HEK293 (cell line): ENCODE data around the gene OPHN1.

Source experiments
- CTCF ChIA-PET: fragments of 350-600 bp; formaldehyde crosslinking; extraction: SDS; loops from one replicate; lab custom pipeline; 2021; ENCODE audit warnings: antibody characterized with exemption; lab: Yijun Ruan, JAX
- POLR2A ChIA-PET: fragments of 300-600 bp; formaldehyde crosslinking; extraction: SDS; loops from one replicate; lab custom pipeline; 2020; ENCODE audit warnings: antibody characterized with exemption, inconsistent platforms; lab: Yijun Ruan, JAX
- H3K27ac ChIP-seq: fragments of 200-500 bp; sonication (Bioruptor generic); 2 replicates; pipeline ENCODE4 v1.5.1; 2014; ENCODE audit warnings: low read depth, low read length, control low read depth, inconsistent platforms; ENCODE audit errors: extremely low read depth
- H3K36me3 ChIP-seq, 2 experiments: fragments of 200-500 bp in 1 of 2; sonication (Bioruptor generic) in 1 of 2; 1 replicate in 1 of 2; 2 replicates in 1 of 2; pipeline ENCODE4 v1.5.1; 2014 to 2017; ENCODE audit warnings: inconsistent platforms in 2 of 2, low read length in 2 of 2; ENCODE audit not compliant: control insufficient read depth in 2 of 2, insufficient read depth in 1 of 2
- H3K4me1 ChIP-seq: fragments of 200-500 bp; sonication (Bioruptor generic); 2 replicates; pipeline ENCODE4 v1.5.1; 2014; ENCODE audit warnings: mild to moderate bottlenecking, low read length, inconsistent platforms; ENCODE audit not compliant: control insufficient read depth, insufficient read depth
- H3K4me3 ChIP-seq: 2 replicates; pipeline ENCODE4 v1.5.1; 2011; ENCODE audit warnings: low read depth, mild to moderate bottlenecking, control low read depth, low read length, moderate library complexity
- H3K9me3 ChIP-seq: fragments of 200-500 bp; sonication (Bioruptor generic); 2 replicates; pipeline ENCODE4 v1.5.1; 2014; ENCODE audit warnings: low read depth, low read length, inconsistent platforms; ENCODE audit not compliant: control insufficient read depth, insufficient read depth
- AEBP2 ChIP-seq: fragments of 450-650 bp; formaldehyde crosslinking; IDR thresholded peaks from 2 replicates; pipeline ENCODE4 v1.5.1; 2016; ENCODE audit warnings: missing biosample characterization, missing genetic modification characterization, borderline replicate concordance
- FEZF1 ChIP-seq: fragments of 450-650 bp; formaldehyde crosslinking; IDR thresholded peaks from 2 replicates; pipeline ENCODE4 v1.5.1; 2016; ENCODE audit warnings: missing biosample characterization, missing genetic modification characterization
- HOXC10 ChIP-seq: sonication (generic); formaldehyde crosslinking; IDR thresholded peaks from 2 replicates; pipeline ENCODE4 v1.8.1; 2023; ENCODE audit warnings: mild to moderate bottlenecking, missing genetic modification reagents
- MEIS1 ChIP-seq: sonication (generic); formaldehyde crosslinking; IDR thresholded peaks from 2 replicates; pipeline ENCODE4 v1.8.1; 2022; ENCODE audit warnings: missing genetic modification reagents, mild to moderate bottlenecking, borderline replicate concordance
- PRDM1 ChIP-seq: fragments of 450-650 bp; formaldehyde crosslinking; IDR thresholded peaks from 2 replicates; pipeline ENCODE4; 2016; ENCODE audit warnings: missing biosample characterization, missing genetic modification characterization
- SCRT1 ChIP-seq: fragments of 450-650 bp; formaldehyde crosslinking; IDR thresholded peaks from 2 replicates; pipeline ENCODE4 v1.5.1; 2016; ENCODE audit warnings: missing biosample characterization, missing genetic modification characterization, borderline replicate concordance
- WT1 ChIP-seq: fragments of 450-650 bp; formaldehyde crosslinking; IDR thresholded peaks from 2 replicates; pipeline ENCODE4 v1.5.1; 2016; ENCODE audit warnings: missing biosample characterization, missing genetic modification characterization
- ZBTB17 ChIP-seq: fragments of 450-650 bp; formaldehyde crosslinking; IDR thresholded peaks from 2 replicates; pipeline ENCODE4 v1.5.1; 2016; ENCODE audit warnings: missing biosample characterization, missing genetic modification characterization
- ZFP41 ChIP-seq: fragments of 450-650 bp; formaldehyde crosslinking; IDR thresholded peaks from 2 replicates; pipeline ENCODE4 v1.5.1; 2016; ENCODE audit warnings: missing biosample characterization, missing genetic modification characterization, borderline replicate concordance
- ZNF112 ChIP-seq: fragments of 450-650 bp; formaldehyde crosslinking; IDR thresholded peaks from 2 replicates; pipeline ENCODE4 v1.5.0; 2017; ENCODE audit warnings: missing biosample characterization, missing genetic modification characterization
- ZNF223 ChIP-seq: fragments of 450-650 bp; formaldehyde crosslinking; IDR thresholded peaks from 2 replicates; pipeline ENCODE4 v1.5.1; 2016; ENCODE audit warnings: missing biosample characterization, missing genetic modification characterization
- ZNF24 ChIP-seq: fragments of 450-650 bp; formaldehyde crosslinking; IDR thresholded peaks from 2 replicates; pipeline ENCODE4 v1.5.1; 2016; ENCODE audit warnings: missing biosample characterization, missing genetic modification characterization
- ZNF292 ChIP-seq: fragments of 450-650 bp; formaldehyde crosslinking; IDR thresholded peaks from 2 replicates; pipeline ENCODE4 v1.5.1; 2016; ENCODE audit warnings: low read depth, missing biosample characterization, missing genetic modification characterization, borderline replicate concordance
- ZNF394 ChIP-seq: fragments of 450-650 bp; formaldehyde crosslinking; IDR thresholded peaks from 2 replicates; pipeline ENCODE4 v1.5.1; 2016; ENCODE audit warnings: missing biosample characterization, missing genetic modification characterization, mild to moderate bottlenecking, moderate library complexity, borderline replicate concordance
- ZNF398 ChIP-seq: fragments of 450-650 bp; formaldehyde crosslinking; IDR thresholded peaks from 2 replicates; pipeline ENCODE4 v1.5.1; 2017; ENCODE audit warnings: missing biosample characterization, missing genetic modification characterization
- ZNF513 ChIP-seq: fragments of 450-650 bp; IDR thresholded peaks from 2 replicates; pipeline ENCODE4 v1.5.1; 2018; ENCODE audit warnings: missing biosample characterization, missing genetic modification characterization
- ZNF580 ChIP-seq: fragments of 450-650 bp; formaldehyde crosslinking; IDR thresholded peaks from 2 replicates; pipeline ENCODE4 v1.5.1; 2016; ENCODE audit warnings: missing biosample characterization, missing genetic modification characterization
- ZNF624 ChIP-seq: fragments of 450-650 bp; formaldehyde crosslinking; IDR thresholded peaks from 2 replicates; pipeline ENCODE4 v1.5.1; 2017; ENCODE audit warnings: missing biosample characterization, missing genetic modification characterization
- ZNF747 ChIP-seq: fragments of 450-650 bp; formaldehyde crosslinking; IDR thresholded peaks from 2 replicates; pipeline ENCODE4 v1.5.1; 2016; ENCODE audit warnings: missing biosample characterization, missing genetic modification characterization

Gene OPHN1

GRCh38 chrX:68132749-68133148 lies 300.5 kb downstream of the OPHN1 start:
- H3K27ac ChIP-seq, result no peak overlapping the region
- H3K9me3 ChIP-seq, result peaks cover under 1% of the 10 kb centered on the region; the same call in 1 of the 2 replicates
- H3K4me1 ChIP-seq, result no peaks in the 10 kb centered on the region
- H3K4me3 ChIP-seq, result no peak overlapping the region
- TF ChIP-seq ZNF398 (tag by site-specific recombination), result no peak
- TF ChIP-seq, all 188 proteins: peak for 0
- H3K36me3 ChIP-seq, result no peaks in the 10 kb centered on the region
- ChIA-PET POLR2A (no interaction called here), CTCF (no interaction called here)

GRCh38 chrX:68121835-68122234 lies 311.5 kb downstream of the OPHN1 start:
- peaks cover 1% of the 10 kb centered on the region; the same call in 1 of the 2 replicates for H3K9me3 ChIP-seq
- H3K4me1 ChIP-seq, result no peaks in the 10 kb centered on the region
- TF ChIP-seq ZNF223 (tag by site-specific recombination), result no peak
- peak; percentile 85 for TF ChIP-seq PRDM1 (tag by site-specific recombination)
- TF ChIP-seq, all 188 proteins: peak for 1
- Histone ChIP-seq H3K4me3 (no peak overlapping the region), H3K36me3 (no peaks in the 10 kb centered on the region), H3K27ac (no peak overlapping the region)
- CTCF ChIA-PET, result no interaction called here
- POLR2A ChIA-PET, result no interaction called here

GRCh38 chrX:68121371-68121770 lies 311.9 kb downstream of the OPHN1 start:
- ChIA-PET POLR2A (no interaction called here), CTCF (no interaction called here)
- H3K27ac ChIP-seq, result no peak overlapping the region
- TF ChIP-seq ZNF513 (tag by site-specific recombination) (no peak), ZBTB17 (no peak), ZNF624 (tag by site-specific recombination) (no peak), ZNF24 (no peak), FEZF1 (no peak), SCRT1 (tag by site-specific recombination) (no peak)
- no peaks in the 10 kb centered on the region for H3K4me1 ChIP-seq
- H3K36me3 ChIP-seq, result no peaks in the 10 kb centered on the region
- H3K4me3 ChIP-seq, result no peak overlapping the region
- no peaks in the 10 kb centered on the region for H3K9me3 ChIP-seq

GRCh38 chrX:68115371-68115770 lies 317.9 kb downstream of the OPHN1 start:
- CTCF ChIA-PET, result interaction anchor here (0.6 kb wide), 1 partner anchor 1417 kb away, joined by 4 read pairs; no protein-coding TSS in a partner anchor
- H3K4me3 ChIP-seq, result no peak overlapping the region
- H3K9me3 ChIP-seq, result no peaks in the 10 kb centered on the region
- H3K36me3 ChIP-seq, result peaks cover 0 to 7% of the 10 kb centered on the region in 2 experiments; a peak in 1 of 3 replicates
- TF ChIP-seq HOXC10 (no peak), AEBP2 (tag by site-specific recombination) (no peak), ZNF112 (tag by site-specific recombination) (no peak), ZNF394 (tag by site-specific recombination) (no peak), MEIS1 (CRISPR knock-in tag) (no peak), ZNF580 (tag by site-specific recombination) (no peak), WT1 (tag by site-specific recombination) (no peak), ZFP41 (tag by site-specific recombination) (no peak), ZNF747 (no peak), ZNF292 (tag by site-specific recombination) (no peak)
- POLR2A ChIA-PET, result no interaction called here
- H3K4me1 ChIP-seq, result no peaks in the 10 kb centered on the region
- no peak overlapping the region for H3K27ac ChIP-seq
